ENCODE results near the gene TEAD4. TPM values are rescaled to one million over a fixed set of nuclear protein-coding genes. Genes with fewer than 3 reads are reported as not detected.

Gene TEAD4
- total RNA-seq = 16.6 and 19.9 TPM in 2 replicates

GRCh38 chr12:2959192-2959504, at the start of gene TEAD4:
TSS of gene TEAD4 (plus strand) at chr12:2959397.

GRCh38 chr12:3076730-3077571, 117.8 kb downstream of the TEAD4 start, which contains the start of gene TSPAN9:
TSS of gene TSPAN9 (plus strand) at chr12:3077379. CDS start at chr12:3201194, 123,815 bp downstream.

Other genes starting within 250 kb of the TEAD4 start
- 72.0 and 89.1 TPM in 2 replicates for gene FKBP4, start 164.4 kb upstream of the TEAD4 start, total RNA-seq
- gene ITFG2, start 146.7 kb upstream of the TEAD4 start, total RNA-seq = 11.9 and 17.6 TPM in 2 replicates
- gene NRIP2, start 124.4 kb upstream of the TEAD4 start, total RNA-seq = not detected in 2 replicates
- not detected in 2 replicates for gene TEX52, start 102.4 kb upstream of the TEAD4 start, total RNA-seq
- 20.9 and 33.9 TPM in 2 replicates for gene FOXM1, start 82.2 kb upstream of the TEAD4 start, total RNA-seq
- 20.0 and 31.0 TPM in 2 replicates for gene RHNO1, start 82.2 kb upstream of the TEAD4 start, total RNA-seq
- gene TULP3, start 68.5 kb upstream of the TEAD4 start, total RNA-seq = 10.5 and 17.8 TPM in 2 replicates
- 5.8 and 13.8 TPM in 2 replicates for gene TSPAN9, start 118.0 kb downstream of the TEAD4 start, total RNA-seq